ENCODE measurements around the gene IFIT3.

IFIT3 gene

GRCh38 chr10:89335226-89335625 is 7.4 kb downstream of the IFIT3 start:
- no peaks in the 10 kb centered on the region for H3K36me3 ChIP-seq (ENCODE audit: low read depth)
- H3K4me1 ChIP-seq (ENCODE audit: insufficient read depth, poor library complexity, severe bottlenecking), result peaks cover 32% of the 10 kb centered on the region
- TF ChIP-seq, protein P1, sequence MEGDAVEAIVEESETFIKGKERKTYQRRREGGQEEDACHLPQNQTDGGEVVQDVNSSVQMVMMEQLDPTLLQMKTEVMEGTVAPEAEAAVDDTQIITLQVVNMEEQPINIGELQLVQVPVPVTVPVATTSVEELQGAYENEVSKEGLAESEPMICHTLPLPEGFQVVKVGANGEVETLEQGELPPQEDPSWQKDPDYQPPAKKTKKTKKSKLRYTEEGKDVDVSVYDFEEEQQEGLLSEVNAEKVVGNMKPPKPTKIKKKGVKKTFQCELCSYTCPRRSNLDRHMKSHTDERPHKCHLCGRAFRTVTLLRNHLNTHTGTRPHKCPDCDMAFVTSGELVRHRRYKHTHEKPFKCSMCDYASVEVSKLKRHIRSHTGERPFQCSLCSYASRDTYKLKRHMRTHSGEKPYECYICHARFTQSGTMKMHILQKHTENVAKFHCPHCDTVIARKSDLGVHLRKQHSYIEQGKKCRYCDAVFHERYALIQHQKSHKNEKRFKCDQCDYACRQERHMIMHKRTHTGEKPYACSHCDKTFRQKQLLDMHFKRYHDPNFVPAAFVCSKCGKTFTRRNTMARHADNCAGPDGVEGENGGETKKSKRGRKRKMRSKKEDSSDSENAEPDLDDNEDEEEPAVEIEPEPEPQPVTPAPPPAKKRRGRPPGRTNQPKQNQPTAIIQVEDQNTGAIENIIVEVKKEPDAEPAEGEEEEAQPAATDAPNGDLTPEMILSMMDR (IDR thresholded peaks at IDR 0.05; ENCODE audit: poor library complexity, severe bottlenecking), result no peak
- H3K9me3 ChIP-seq (ENCODE audit: severe bottlenecking), result no peaks in the 10 kb centered on the region
- no peak overlapping the region for H3K27ac ChIP-seq (ENCODE audit: poor library complexity, severe bottlenecking)
- H3K4me3 ChIP-seq (ENCODE audit: severe bottlenecking), result no peak overlapping the region
- no peaks in the 10 kb centered on the region for H3K27me3 ChIP-seq (ENCODE audit: insufficient read depth, poor library complexity, severe bottlenecking)
- no peak for ATAC-seq (ENCODE audit: low read depth)
- DNase-seq (ENCODE audit: low spot score), result no peak

- no peak overlapping the region for H3K4me3 ChIP-seq (ENCODE audit: severe bottlenecking)
- H3K9me3 ChIP-seq (ENCODE audit: severe bottlenecking), result no peaks in the 10 kb centered on the region
- DNase-seq (ENCODE audit: low spot score) (no peak), ATAC-seq (ENCODE audit: low read depth) (no peak)
- H3K4me1 ChIP-seq (ENCODE audit: insufficient read depth, poor library complexity, severe bottlenecking), result peaks cover 32% of the 10 kb centered on the region
- H3K27me3 ChIP-seq (ENCODE audit: insufficient read depth, poor library complexity, severe bottlenecking), result no peaks in the 10 kb centered on the region
- H3K36me3 ChIP-seq (ENCODE audit: low read depth), result no peaks in the 10 kb centered on the region
- TF ChIP-seq, protein P1 (IDR thresholded peaks at IDR 0.05; ENCODE audit: poor library complexity, severe bottlenecking), result no peak
- H3K27ac ChIP-seq (ENCODE audit: poor library complexity, severe bottlenecking), result no peak overlapping the region
Measured at GRCh38 chr10:89336241-89336640, 8.4 kb downstream of the IFIT3 start.

DNA sequence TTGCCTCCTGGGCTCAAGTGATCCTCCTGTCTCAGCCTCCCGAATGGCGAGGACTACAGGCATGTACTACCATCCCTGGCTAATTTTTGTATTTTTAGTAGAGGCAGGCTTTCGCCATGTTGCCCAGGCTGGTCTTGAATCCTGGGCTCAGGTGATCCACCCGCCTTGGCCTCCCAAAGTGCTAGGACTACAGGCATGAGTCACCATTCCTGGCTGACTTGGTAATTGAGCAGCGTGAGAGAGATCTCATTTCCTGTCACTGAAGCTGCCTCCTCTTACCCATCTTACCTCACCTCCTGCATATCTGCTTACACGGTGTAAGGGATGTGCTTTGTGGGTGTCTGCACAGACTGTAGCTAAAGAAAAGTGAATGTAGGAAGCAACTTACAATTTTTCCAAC is 9.7 kb downstream of the IFIT3 start:
- peak; percentile 90 for ATAC-seq (ENCODE audit: low read depth)
- TF ChIP-seq, protein P1 (IDR thresholded peaks at IDR 0.05; ENCODE audit: poor library complexity, severe bottlenecking), result no peak
- H3K4me3 ChIP-seq (ENCODE audit: severe bottlenecking), result no peak overlapping the region
- peak overlapping the region; percentile 33 for H3K27ac ChIP-seq (ENCODE audit: poor library complexity, severe bottlenecking)
- H3K9me3 ChIP-seq (ENCODE audit: severe bottlenecking), result no peaks in the 10 kb centered on the region
- peaks cover 28% of the 10 kb centered on the region for H3K4me1 ChIP-seq (ENCODE audit: insufficient read depth, poor library complexity, severe bottlenecking)
- H3K36me3 ChIP-seq (ENCODE audit: low read depth), result no peaks in the 10 kb centered on the region
- DNase-seq (ENCODE audit: low spot score), result no peak
- H3K27me3 ChIP-seq (ENCODE audit: insufficient read depth, poor library complexity, severe bottlenecking), result no peaks in the 10 kb centered on the region

- no peak for ATAC-seq (ENCODE audit: low read depth)
- TF ChIP-seq, protein P1 (IDR thresholded peaks at IDR 0.05; ENCODE audit: poor library complexity, severe bottlenecking), result no peak
- Histone ChIP-seq H3K36me3 (ENCODE audit: low read depth) (no peaks in the 10 kb centered on the region), H3K9me3 (ENCODE audit: severe bottlenecking) (no peaks in the 10 kb centered on the region), H3K4me3 (ENCODE audit: severe bottlenecking) (no peak overlapping the region), H3K27ac (ENCODE audit: poor library complexity, severe bottlenecking) (no peak overlapping the region), H3K27me3 (ENCODE audit: insufficient read depth, poor library complexity, severe bottlenecking) (no peaks in the 10 kb centered on the region), H3K4me1 (ENCODE audit: insufficient read depth, poor library complexity, severe bottlenecking) (peaks cover 19% of the 10 kb centered on the region)
- DNase-seq (ENCODE audit: low spot score), result no peak
Measured at GRCh38 chr10:89338713-89339112, 10.9 kb downstream of the IFIT3 start.

GRCh38 chr10:89339875-89340274 is 12.1 kb downstream of the IFIT3 start:
- peaks cover 18% of the 10 kb centered on the region for H3K4me1 ChIP-seq (ENCODE audit: insufficient read depth, poor library complexity, severe bottlenecking)
- H3K4me3 ChIP-seq (ENCODE audit: severe bottlenecking), result no peak overlapping the region
- no peak for DNase-seq (ENCODE audit: low spot score)
- no peaks in the 10 kb centered on the region for H3K36me3 ChIP-seq (ENCODE audit: low read depth)
- no peak for ATAC-seq (ENCODE audit: low read depth)
- H3K27me3 ChIP-seq (ENCODE audit: insufficient read depth, poor library complexity, severe bottlenecking), result no peaks in the 10 kb centered on the region
- no peaks in the 10 kb centered on the region for H3K9me3 ChIP-seq (ENCODE audit: severe bottlenecking)
- TF ChIP-seq, protein P1 (IDR thresholded peaks at IDR 0.05; ENCODE audit: poor library complexity, severe bottlenecking), result no peak
- H3K27ac ChIP-seq (ENCODE audit: poor library complexity, severe bottlenecking), result no peak overlapping the region

Data from RWPE2 (cell line).